ENCODE data around the gene ERC1. TPM values are rescaled to one million over a fixed set of nuclear protein-coding genes. Genes with fewer than 3 reads are reported as not detected.

Gene ERC1
- total RNA-seq, 1 experiment from 2014 or later = 40.4 TPM

DNA sequence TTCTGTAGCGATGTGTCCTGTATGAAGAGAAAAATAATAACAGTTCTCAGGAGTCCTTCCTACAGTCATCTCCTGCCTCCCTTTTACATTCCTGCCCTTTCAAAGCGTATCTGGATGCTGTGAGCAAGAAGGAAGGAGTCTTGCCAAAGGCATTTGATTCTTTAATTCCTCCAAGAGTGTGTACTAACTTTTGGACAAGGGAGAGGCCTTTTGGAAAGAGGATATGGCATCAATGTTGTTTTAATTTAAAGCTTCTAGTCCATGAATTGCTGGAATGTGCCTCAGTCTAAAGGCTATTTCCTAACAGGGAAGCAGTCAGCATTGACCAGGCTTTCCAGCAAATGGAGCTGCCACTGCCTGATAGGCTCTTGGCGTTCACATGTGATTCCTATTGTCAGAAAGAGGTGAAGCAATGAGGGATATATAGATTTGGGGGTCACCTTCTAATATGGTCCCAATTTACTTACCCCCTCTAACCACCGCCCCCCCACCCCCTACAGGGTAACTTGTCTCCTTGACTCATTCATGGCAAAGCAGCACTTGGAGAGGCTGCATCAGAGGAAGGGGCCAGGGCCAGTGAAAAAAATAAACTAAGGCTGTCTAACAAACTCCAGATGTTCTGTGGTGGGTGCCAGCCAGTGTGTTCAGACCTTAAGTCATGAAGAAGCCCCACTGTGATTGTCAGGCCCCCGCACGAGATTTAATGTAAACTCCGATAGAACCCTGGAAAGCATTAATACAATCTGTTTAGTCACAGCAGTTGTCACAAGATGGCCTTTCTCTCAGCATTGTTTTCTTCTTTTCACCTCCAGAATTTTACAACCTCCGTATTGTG, 383.1 kb downstream of the ERC1 start:
- POLR2A ChIA-PET = no interaction called here
- no peak overlapping the region for H3K4me3 ChIP-seq (ENCODE audit: low read depth in 2 of 2, low read length in 2 of 2)
- no peak for DNase-seq (ENCODE audit: low read depth, low spot score)
- H3K9me3 ChIP-seq (ENCODE audit: control insufficient read depth, insufficient read depth, low read depth, low read length) = no peaks in the 10 kb centered on the region
- TF ChIP-seq TCF7L2 (IDR thresholded peaks at IDR 0.05; ENCODE audit: low read depth, low read length) (no peak), SIN3A (IDR thresholded peaks at IDR 0.05; ENCODE audit: borderline replicate concordance, insufficient read depth, low read depth, low read length) (no peak), POLR2AphosphoS5 (IDR thresholded peaks at IDR 0.05; ENCODE audit: low read depth, low read length) (no peak)
- TF ChIP-seq, protein P1, sequence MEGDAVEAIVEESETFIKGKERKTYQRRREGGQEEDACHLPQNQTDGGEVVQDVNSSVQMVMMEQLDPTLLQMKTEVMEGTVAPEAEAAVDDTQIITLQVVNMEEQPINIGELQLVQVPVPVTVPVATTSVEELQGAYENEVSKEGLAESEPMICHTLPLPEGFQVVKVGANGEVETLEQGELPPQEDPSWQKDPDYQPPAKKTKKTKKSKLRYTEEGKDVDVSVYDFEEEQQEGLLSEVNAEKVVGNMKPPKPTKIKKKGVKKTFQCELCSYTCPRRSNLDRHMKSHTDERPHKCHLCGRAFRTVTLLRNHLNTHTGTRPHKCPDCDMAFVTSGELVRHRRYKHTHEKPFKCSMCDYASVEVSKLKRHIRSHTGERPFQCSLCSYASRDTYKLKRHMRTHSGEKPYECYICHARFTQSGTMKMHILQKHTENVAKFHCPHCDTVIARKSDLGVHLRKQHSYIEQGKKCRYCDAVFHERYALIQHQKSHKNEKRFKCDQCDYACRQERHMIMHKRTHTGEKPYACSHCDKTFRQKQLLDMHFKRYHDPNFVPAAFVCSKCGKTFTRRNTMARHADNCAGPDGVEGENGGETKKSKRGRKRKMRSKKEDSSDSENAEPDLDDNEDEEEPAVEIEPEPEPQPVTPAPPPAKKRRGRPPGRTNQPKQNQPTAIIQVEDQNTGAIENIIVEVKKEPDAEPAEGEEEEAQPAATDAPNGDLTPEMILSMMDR (IDR thresholded peaks at IDR 0.05) = no peak
- TF ChIP-seq, protein P2, sequence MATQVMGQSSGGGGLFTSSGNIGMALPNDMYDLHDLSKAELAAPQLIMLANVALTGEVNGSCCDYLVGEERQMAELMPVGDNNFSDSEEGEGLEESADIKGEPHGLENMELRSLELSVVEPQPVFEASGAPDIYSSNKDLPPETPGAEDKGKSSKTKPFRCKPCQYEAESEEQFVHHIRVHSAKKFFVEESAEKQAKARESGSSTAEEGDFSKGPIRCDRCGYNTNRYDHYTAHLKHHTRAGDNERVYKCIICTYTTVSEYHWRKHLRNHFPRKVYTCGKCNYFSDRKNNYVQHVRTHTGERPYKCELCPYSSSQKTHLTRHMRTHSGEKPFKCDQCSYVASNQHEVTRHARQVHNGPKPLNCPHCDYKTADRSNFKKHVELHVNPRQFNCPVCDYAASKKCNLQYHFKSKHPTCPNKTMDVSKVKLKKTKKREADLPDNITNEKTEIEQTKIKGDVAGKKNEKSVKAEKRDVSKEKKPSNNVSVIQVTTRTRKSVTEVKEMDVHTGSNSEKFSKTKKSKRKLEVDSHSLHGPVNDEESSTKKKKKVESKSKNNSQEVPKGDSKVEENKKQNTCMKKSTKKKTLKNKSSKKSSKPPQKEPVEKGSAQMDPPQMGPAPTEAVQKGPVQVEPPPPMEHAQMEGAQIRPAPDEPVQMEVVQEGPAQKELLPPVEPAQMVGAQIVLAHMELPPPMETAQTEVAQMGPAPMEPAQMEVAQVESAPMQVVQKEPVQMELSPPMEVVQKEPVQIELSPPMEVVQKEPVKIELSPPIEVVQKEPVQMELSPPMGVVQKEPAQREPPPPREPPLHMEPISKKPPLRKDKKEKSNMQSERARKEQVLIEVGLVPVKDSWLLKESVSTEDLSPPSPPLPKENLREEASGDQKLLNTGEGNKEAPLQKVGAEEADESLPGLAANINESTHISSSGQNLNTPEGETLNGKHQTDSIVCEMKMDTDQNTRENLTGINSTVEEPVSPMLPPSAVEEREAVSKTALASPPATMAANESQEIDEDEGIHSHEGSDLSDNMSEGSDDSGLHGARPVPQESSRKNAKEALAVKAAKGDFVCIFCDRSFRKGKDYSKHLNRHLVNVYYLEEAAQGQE (IDR thresholded peaks at IDR 0.05; ENCODE audit: insufficient read depth in 1 of 2, low read depth in 2 of 2, low read length in 1 of 2) = no peak
- no peaks in the 10 kb centered on the region; the same call in 1 of the 2 replicates for H3K36me3 ChIP-seq (ENCODE audit: control insufficient read depth, insufficient read depth, low read length)
- no TSS peak for BruUV-seq (replicated peaks)
- no peaks in the 10 kb centered on the region for H3K27me3 ChIP-seq (ENCODE audit: control insufficient read depth, insufficient read depth, low read length)
- CTCF ChIA-PET = no interaction called here
- no peak overlapping the region for H3K27ac ChIP-seq (ENCODE audit: low read length)
- intact Hi-C loops (cut with micrococcal nuclease; ENCODE audit: unreplicated experiment) = no loop called here
- no peak for ATAC-seq
- no peaks in the 10 kb centered on the region for H3K4me1 ChIP-seq (ENCODE audit: control insufficient read depth, insufficient read depth, low read length)
- in situ Hi-C loops (cut with HindIII; ENCODE audit: low pct_unique_long_range_greater_than_20kb, low sequenced_read_pairs) = no loop called here

DNA sequence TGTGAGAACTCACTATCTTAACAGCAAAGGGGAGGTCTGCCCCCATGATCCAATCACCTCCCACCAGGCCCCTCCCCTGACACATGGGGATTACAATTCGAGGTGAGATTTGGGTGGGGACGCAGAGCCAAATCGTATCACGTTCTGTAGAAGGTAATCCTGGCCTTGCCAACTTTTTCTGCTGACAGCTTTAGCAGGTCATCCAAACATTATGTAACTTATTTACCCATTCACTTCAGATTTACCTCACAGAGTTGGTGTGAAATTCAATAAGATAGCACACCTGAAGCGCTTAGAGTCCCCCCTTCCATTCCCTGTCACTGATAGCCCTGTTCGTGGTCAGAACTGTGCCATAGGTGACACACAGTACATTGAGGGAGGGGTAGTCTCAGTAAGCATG, 384.3 kb downstream of the ERC1 start:
- CTCF ChIA-PET = no interaction called here
- POLR2A ChIA-PET = no interaction called here
- in situ Hi-C loops (cut with HindIII; ENCODE audit: low pct_unique_long_range_greater_than_20kb, low sequenced_read_pairs) (no loop called here), intact Hi-C loops (cut with micrococcal nuclease; ENCODE audit: unreplicated experiment) (no loop called here)
- no peak for ATAC-seq
- no peak for DNase-seq (ENCODE audit: low read depth, low spot score)
- Histone ChIP-seq H3K27ac (ENCODE audit: low read length) (no peak overlapping the region), H3K4me3 (ENCODE audit: low read depth in 2 of 2, low read length in 2 of 2) (no peak overlapping the region), H3K27me3 (ENCODE audit: control insufficient read depth, insufficient read depth, low read length) (no peaks in the 10 kb centered on the region), H3K9me3 (ENCODE audit: control insufficient read depth, insufficient read depth, low read depth, low read length) (no peaks in the 10 kb centered on the region), H3K4me1 (ENCODE audit: control insufficient read depth, insufficient read depth, low read length) (no peaks in the 10 kb centered on the region), H3K36me3 (ENCODE audit: control insufficient read depth, insufficient read depth, low read length) (no peaks in the 10 kb centered on the region; the same call in 1 of the 2 replicates)
- TF ChIP-seq TCF7L2 (IDR thresholded peaks at IDR 0.05; ENCODE audit: low read depth, low read length) (no peak), SIN3A (IDR thresholded peaks at IDR 0.05; ENCODE audit: borderline replicate concordance, insufficient read depth, low read depth, low read length) (no peak), POLR2AphosphoS5 (IDR thresholded peaks at IDR 0.05; ENCODE audit: low read depth, low read length) (no peak)
- no TSS peak for BruUV-seq (replicated peaks)

DNA sequence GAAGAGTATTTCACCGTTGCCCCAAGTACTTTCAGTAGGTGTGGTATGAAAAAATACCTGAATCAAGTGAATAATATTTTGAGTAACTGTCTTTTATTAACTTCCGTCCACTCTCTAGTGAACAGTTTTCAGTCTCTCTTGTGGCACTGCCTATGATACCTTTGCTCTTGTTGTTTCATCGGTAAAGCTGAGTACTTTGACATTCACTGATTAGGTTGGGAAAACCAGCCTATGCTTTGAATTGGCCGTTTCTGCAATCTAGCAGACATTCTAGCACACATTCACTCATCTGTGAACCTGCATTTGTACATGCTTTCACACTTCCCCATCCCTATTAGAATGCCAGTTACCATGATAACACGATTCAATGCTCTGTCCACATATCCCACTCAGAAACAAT, 386.1 kb downstream of the ERC1 start:
- Histone ChIP-seq H3K36me3 (ENCODE audit: control insufficient read depth, insufficient read depth, low read length) (no peaks in the 10 kb centered on the region; the same call in 1 of the 2 replicates), H3K27me3 (ENCODE audit: control insufficient read depth, insufficient read depth, low read length) (no peaks in the 10 kb centered on the region), H3K9me3 (ENCODE audit: control insufficient read depth, insufficient read depth, low read depth, low read length) (no peaks in the 10 kb centered on the region), H3K4me1 (ENCODE audit: control insufficient read depth, insufficient read depth, low read length) (no peaks in the 10 kb centered on the region), H3K27ac (ENCODE audit: low read length) (no peak overlapping the region), H3K4me3 (ENCODE audit: low read depth in 2 of 2, low read length in 2 of 2) (no peak overlapping the region)
- ChIA-PET CTCF (no interaction called here), POLR2A (no interaction called here)
- intact Hi-C loops (cut with micrococcal nuclease; ENCODE audit: unreplicated experiment) (no loop called here), in situ Hi-C loops (cut with HindIII; ENCODE audit: low pct_unique_long_range_greater_than_20kb, low sequenced_read_pairs) (no loop called here)
- TF ChIP-seq, protein P2 (IDR thresholded peaks at IDR 0.05; ENCODE audit: insufficient read depth in 1 of 2, low read depth in 2 of 2, low read length in 1 of 2) = no peak
- no peak for TF ChIP-seq TCF7L2 (IDR thresholded peaks at IDR 0.05; ENCODE audit: low read depth, low read length)
- TF ChIP-seq, protein P1 (IDR thresholded peaks at IDR 0.05) = no peak
- no peak for TF ChIP-seq POLR2AphosphoS5 (IDR thresholded peaks at IDR 0.05; ENCODE audit: low read depth, low read length)
- no peak for TF ChIP-seq SIN3A (IDR thresholded peaks at IDR 0.05; ENCODE audit: borderline replicate concordance, insufficient read depth, low read depth, low read length)
- ATAC-seq (no peak), DNase-seq (ENCODE audit: low read depth, low spot score) (no peak)
- BruUV-seq (replicated peaks) = no TSS peak
